Loucy (cell line): Measurements from ENCODE around the gene MACROD2.
"Not testable (repeated sequence)": the region's sequence is repeated elsewhere in the genome, so short reads cannot be mapped to it uniquely, and the experiment has no call there.

Source experiments
- H2AFZ ChIP-seq: fragments of 200-600 bp; sonication (generic); 2 replicates; pipeline ENCODE4 v1.6.0; 2016; ENCODE audit warnings: antibody characterized with exemption, mild to moderate bottlenecking, low read length, moderate library complexity
- H3F3A ChIP-seq: fragments of 200-600 bp; 2 replicates; pipeline ENCODE4 v1.6.0; 2016; ENCODE audit warnings: antibody characterized with exemption, low read depth, mild to moderate bottlenecking
- H3K27me3 ChIP-seq: fragments of 200-600 bp; sonication (generic); 2 replicates; pipeline ENCODE4 v1.6.1; 2014; ENCODE audit warnings: low read length, mild to moderate bottlenecking; ENCODE audit not compliant: insufficient read depth, poor library complexity, severe bottlenecking
- H3K36me3 ChIP-seq: fragments of 200-600 bp; sonication (generic); 2 replicates; pipeline ENCODE4 v1.6.1; 2016; ENCODE audit warnings: low read length; ENCODE audit not compliant: insufficient read depth
- H3K4me1 ChIP-seq: fragments of 200-600 bp; sonication (generic); 2 replicates; pipeline ENCODE4 v1.5.1; 2014; ENCODE audit warnings: low read length, mild to moderate bottlenecking; ENCODE audit not compliant: insufficient read depth, poor library complexity, severe bottlenecking
- H3K4me2 ChIP-seq: fragments of 200-600 bp; sonication (generic); 2 replicates; pipeline ENCODE4 v1.6.0; 2014; ENCODE audit warnings: antibody characterized with exemption, low read length, low read depth, mild to moderate bottlenecking; ENCODE audit not compliant: poor library complexity, severe bottlenecking
- H3K4me3 ChIP-seq: fragments of 200-600 bp; sonication (generic); 2 replicates; pipeline ENCODE4 v1.5.1; 2014; ENCODE audit warnings: low read length, mild to moderate bottlenecking, mixed read lengths; ENCODE audit not compliant: poor library complexity, severe bottlenecking
- H3K79me2 ChIP-seq: fragments of 200-600 bp; sonication (generic); 2 replicates; pipeline ENCODE4 v1.6.1; 2014; ENCODE audit warnings: low read length; ENCODE audit not compliant: insufficient read depth
- H3K9ac ChIP-seq: fragments of 200-600 bp; sonication (generic); 2 replicates; pipeline ENCODE4 v1.6.0; 2014; ENCODE audit warnings: mild to moderate bottlenecking, low read depth, low read length, moderate library complexity; ENCODE audit not compliant: poor library complexity, severe bottlenecking
- H3K9me2 ChIP-seq: fragments of 200-600 bp; sonication (generic); replicated peaks from 2 replicates; pipeline ENCODE4 v1.6.1; 2016; ENCODE audit warnings: low read depth, low read length, mixed read lengths
- H3K9me3 ChIP-seq: fragments of 200-600 bp; sonication (generic); 2 replicates; pipeline ENCODE4 v1.6.1; 2014; ENCODE audit warnings: mild to moderate bottlenecking, antibody characterized with exemption, low read length, low read depth; ENCODE audit not compliant: insufficient read depth
- H4K20me1 ChIP-seq: fragments of 200-600 bp; sonication (generic); 2 replicates; pipeline ENCODE4 v1.6.0; 2014; ENCODE audit warnings: antibody characterized with exemption, low read length, mild to moderate bottlenecking; ENCODE audit not compliant: insufficient read depth, poor library complexity, severe bottlenecking
- CTCF ChIP-seq: fragments of 200-600 bp; sonication (generic); conservative IDR thresholded peaks from 2 replicates; pipeline ENCODE4 v1.5.1; 2014; ENCODE audit warnings: mild to moderate bottlenecking, antibody characterized with exemption, low read length
- EZH2phosphoT487 ChIP-seq: fragments of 200-600 bp; IDR thresholded peaks from 2 replicates; pipeline ENCODE4 v1.6.1; 2018; ENCODE audit warnings: antibody characterized with exemption, mild to moderate bottlenecking, moderate library complexity, borderline replicate concordance

Gene MACROD2

GRCh38 chr20:14264869-14265268 is 269.6 kb downstream of the MACROD2 start:
- no peaks in the 10 kb centered on the region for H3K27me3 ChIP-seq
- no peaks in the 10 kb centered on the region for H3K79me2 ChIP-seq
- H3K4me2 ChIP-seq, result no peak overlapping the region
- H3F3A ChIP-seq, result no peaks in the 10 kb centered on the region
- H2AFZ ChIP-seq, result no peak overlapping the region
- no peak overlapping the region for H3K9ac ChIP-seq
- no peaks in the 10 kb centered on the region for H3K9me2 ChIP-seq
- H3K36me3 ChIP-seq, result no peaks in the 10 kb centered on the region
- no peaks in the 10 kb centered on the region for H4K20me1 ChIP-seq
- H3K4me3 ChIP-seq, result no peak overlapping the region
- H3K9me3 ChIP-seq, result no peaks in the 10 kb centered on the region
- TF ChIP-seq CTCF (no peak), EZH2phosphoT487 (no peak)
- no peaks in the 10 kb centered on the region for H3K4me1 ChIP-seq

GRCh38 chr20:14266246-14266645 is 270.9 kb downstream of the MACROD2 start:
- Histone ChIP-seq H3K9ac (no peak overlapping the region), H3K79me2 (no peaks in the 10 kb centered on the region), H3K36me3 (no peaks in the 10 kb centered on the region), H4K20me1 (no peaks in the 10 kb centered on the region), H3K4me3 (no peak overlapping the region), H3K9me3 (no peaks in the 10 kb centered on the region), H2AFZ (no peak overlapping the region), H3K27me3 (no peaks in the 10 kb centered on the region), H3K4me1 (no peaks in the 10 kb centered on the region), H3K9me2 (no peaks in the 10 kb centered on the region), H3K4me2 (no peak overlapping the region), H3F3A (no peaks in the 10 kb centered on the region)
- TF ChIP-seq EZH2phosphoT487, result no peak
- no peak for TF ChIP-seq CTCF

- not testable (repeated sequence) for H3K4me3 ChIP-seq, H3K79me2 ChIP-seq, H3K9me3 ChIP-seq, H3K9me2 ChIP-seq, H3K4me2 ChIP-seq, H3K36me3 ChIP-seq, H3K27me3 ChIP-seq, H3K4me1 ChIP-seq, H2AFZ ChIP-seq, H3F3A ChIP-seq, H4K20me1 ChIP-seq, H3K9ac ChIP-seq
Observed at GRCh38 chr20:14270751-14271150, 275.4 kb downstream of the MACROD2 start.

- H4K20me1 ChIP-seq, result no peaks in the 10 kb centered on the region
- no peak overlapping the region for H3K4me3 ChIP-seq
- no peaks in the 10 kb centered on the region for H3K27me3 ChIP-seq
- no peaks in the 10 kb centered on the region for H3K9me3 ChIP-seq
- no peaks in the 10 kb centered on the region for H3K9me2 ChIP-seq
- H3K79me2 ChIP-seq, result no peaks in the 10 kb centered on the region
- no peak overlapping the region for H2AFZ ChIP-seq
- no peaks in the 10 kb centered on the region for H3K36me3 ChIP-seq
- no peak for TF ChIP-seq EZH2phosphoT487
- TF ChIP-seq CTCF, result no peak
- H3K4me2 ChIP-seq, result no peak overlapping the region
- no peaks in the 10 kb centered on the region for H3F3A ChIP-seq
- no peak overlapping the region for H3K9ac ChIP-seq
- H3K4me1 ChIP-seq, result no peaks in the 10 kb centered on the region
Observed at GRCh38 chr20:14282140-14282539, 286.8 kb downstream of the MACROD2 start.
